ENCODE results near the gene RMI2. TPM values are rescaled to one million over a fixed set of nuclear protein-coding genes. Genes with fewer than 3 reads are reported as not detected.

Gene RMI2
- polyA plus RNA-seq, 1 donor from 2014 or later = 13.8 TPM

DNA sequence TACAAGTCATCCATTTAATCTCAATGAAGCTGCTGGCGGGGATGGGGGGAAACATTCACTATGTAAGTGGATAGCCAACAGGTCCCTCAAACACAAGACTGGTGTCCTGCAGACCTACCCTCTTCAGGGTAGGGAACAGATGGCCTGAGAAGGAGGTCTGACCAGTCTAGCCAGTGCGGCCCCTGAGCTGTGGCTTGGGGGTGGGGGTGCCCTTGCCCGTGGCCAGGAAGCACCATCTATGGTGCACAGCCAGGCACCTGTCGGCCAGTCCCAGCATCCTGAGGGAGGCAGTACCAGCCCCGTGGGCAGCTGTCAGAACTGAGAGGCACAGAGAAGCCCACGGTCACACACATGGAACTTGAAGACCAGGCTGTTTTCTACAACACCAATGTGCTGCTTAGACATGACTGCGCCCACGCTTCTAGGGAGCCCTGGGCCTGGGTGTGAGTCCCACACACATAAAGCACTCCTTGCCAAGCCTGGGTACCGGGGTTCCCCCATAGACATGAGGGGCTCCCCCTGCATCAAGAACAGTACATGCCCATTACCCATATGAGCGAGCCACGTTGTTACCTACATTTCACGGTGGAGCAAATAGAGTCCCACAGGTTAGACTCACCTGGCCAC is 40.9 kb downstream of the RMI2 start:
- no peak overlapping the region for H3K4me3 Mint-ChIP-seq
- peaks cover 2% of the 10 kb centered on the region for H3K27me3 Mint-ChIP-seq
- H3K27ac Mint-ChIP-seq = no peak overlapping the region

DNA sequence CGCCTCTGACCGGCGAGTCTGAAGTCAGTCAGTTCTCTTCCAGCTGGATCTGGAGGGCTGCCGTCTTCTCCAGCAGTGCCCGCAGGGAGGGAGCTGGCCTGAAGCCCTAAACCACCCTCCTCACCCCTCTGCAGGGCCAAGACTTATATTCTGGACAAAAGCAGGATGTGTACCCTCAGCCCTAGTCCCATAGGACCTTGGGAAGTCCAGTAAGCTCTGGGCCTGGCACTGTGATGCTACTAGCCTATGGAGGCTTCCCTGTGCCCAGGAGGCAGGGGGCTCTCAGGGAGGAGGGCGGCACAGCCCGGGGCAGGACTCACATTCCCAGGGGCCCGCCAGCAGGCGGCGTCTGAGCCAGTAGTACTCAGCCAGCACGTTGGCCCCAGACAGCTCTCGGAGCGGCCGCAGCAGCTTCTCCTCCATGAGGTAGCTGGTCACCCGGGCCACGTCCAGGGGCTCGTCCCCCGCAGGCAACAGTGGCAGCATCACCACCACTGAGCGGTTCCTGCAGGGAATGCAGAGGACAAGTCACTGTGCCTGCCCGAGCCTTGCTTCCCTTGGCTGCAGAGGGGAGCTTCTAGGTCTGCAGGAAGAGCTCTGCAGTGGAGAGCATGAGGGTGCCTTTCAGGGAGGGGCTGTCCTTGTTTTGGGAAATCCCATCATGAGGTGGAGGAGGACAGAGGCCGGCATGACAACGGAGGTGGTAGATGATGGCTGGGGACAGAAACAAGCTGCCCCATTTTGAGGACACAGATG is 41.7 kb downstream of the RMI2 start:
- Mint-ChIP-seq H3K27me3 (no peaks in the 10 kb centered on the region), H3K4me1 (peaks cover 0 to 3% (median 0%) of the 10 kb centered on the region in 3 donors), H3K27ac (peak overlapping the region in 1 of 3 donors; percentile 67), H3K9me3 (no peaks in the 10 kb centered on the region), H3K36me3 (no peaks in the 10 kb centered on the region), H3K4me3 (no peak overlapping the region)

More for the DNA sequence above, 40.9 kb downstream of the RMI2 start:
- Mint-ChIP-seq H3K4me1 (peaks cover 0 to 7% (median 0%) of the 10 kb centered on the region in 3 donors), H3K9me3 (no peaks in the 10 kb centered on the region), H3K36me3 (no peaks in the 10 kb centered on the region)

DNA sequence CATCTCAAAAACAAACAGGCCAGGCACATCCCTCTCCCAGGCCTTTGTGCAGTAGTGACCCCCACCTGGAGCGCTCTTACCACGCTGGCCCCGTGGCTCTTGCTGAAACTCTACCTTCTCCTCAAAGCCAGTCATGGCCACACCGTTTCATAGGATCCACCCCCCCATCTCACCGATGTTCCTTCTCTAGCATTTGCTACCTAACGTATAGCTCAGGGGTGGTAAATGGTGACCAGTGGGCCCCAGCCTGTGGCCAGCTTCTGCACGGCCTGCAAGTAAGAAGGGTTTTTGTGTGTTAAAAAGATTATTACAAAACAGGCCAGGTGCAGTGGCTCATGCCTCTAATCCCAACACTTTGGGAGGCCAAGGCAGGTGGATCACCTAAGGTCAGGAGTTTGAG is 43.8 kb downstream of the RMI2 start:
- Mint-ChIP-seq H3K4me1 (peaks cover 0 to 3% (median 0%) of the 10 kb centered on the region in 3 donors), H3K36me3 (no peaks in the 10 kb centered on the region), H3K27me3 (no peaks in the 10 kb centered on the region), H3K27ac (no peak overlapping the region), H3K9me3 (no peaks in the 10 kb centered on the region), H3K4me3 (no peak overlapping the region)

DNA sequence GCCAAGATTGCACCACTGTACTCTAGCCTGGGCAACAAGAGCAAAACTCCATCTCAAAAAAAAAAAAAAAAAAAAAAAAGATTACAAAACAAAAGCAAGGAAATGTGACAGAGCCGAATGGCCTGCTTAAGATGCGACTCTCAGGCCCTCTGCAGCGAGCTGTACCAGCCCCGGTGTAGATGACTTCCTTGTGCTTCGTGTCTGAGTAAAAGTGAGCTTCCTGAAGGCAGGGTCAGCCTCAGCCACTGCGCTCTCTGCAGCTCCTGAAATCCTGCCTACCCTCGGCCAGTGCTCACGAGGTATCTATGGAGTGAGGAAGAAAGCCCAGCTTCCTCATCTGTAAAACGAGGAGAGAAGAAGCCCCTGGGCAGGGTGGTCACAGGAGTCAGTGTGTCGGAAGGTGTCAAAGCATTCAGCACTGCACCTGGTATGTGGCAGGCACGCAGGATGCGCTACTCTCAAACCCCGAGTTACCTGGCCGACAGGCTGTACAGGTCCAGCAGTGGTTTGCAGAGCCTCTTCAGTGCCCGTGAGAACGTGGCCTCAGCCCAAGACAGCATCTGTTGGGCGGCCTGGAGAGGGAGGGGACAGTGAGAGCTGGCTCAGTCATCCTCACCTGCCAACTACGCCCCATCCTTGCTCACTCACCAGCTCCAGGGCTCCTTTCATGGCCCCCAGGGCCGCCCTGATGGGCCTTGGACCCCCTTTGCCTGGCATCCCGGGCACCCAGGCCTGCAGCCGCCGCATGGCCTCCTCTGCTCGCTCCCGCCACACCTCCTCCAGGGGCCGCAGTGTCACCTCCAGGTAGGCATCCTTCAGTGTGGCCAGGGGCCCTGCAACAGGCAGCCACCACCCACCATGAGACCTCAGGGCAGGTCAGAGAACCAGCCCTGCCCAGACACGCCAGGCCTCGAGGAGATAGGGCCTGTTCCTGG is 44.6 kb downstream of the RMI2 start:
- Mint-ChIP-seq H3K36me3 (no peaks in the 10 kb centered on the region), H3K4me1 (peaks cover 0 to 3% (median 0%) of the 10 kb centered on the region in 3 donors), H3K27me3 (no peaks in the 10 kb centered on the region), H3K4me3 (no peak overlapping the region), H3K27ac (no peak overlapping the region), H3K9me3 (no peaks in the 10 kb centered on the region)

DNA sequence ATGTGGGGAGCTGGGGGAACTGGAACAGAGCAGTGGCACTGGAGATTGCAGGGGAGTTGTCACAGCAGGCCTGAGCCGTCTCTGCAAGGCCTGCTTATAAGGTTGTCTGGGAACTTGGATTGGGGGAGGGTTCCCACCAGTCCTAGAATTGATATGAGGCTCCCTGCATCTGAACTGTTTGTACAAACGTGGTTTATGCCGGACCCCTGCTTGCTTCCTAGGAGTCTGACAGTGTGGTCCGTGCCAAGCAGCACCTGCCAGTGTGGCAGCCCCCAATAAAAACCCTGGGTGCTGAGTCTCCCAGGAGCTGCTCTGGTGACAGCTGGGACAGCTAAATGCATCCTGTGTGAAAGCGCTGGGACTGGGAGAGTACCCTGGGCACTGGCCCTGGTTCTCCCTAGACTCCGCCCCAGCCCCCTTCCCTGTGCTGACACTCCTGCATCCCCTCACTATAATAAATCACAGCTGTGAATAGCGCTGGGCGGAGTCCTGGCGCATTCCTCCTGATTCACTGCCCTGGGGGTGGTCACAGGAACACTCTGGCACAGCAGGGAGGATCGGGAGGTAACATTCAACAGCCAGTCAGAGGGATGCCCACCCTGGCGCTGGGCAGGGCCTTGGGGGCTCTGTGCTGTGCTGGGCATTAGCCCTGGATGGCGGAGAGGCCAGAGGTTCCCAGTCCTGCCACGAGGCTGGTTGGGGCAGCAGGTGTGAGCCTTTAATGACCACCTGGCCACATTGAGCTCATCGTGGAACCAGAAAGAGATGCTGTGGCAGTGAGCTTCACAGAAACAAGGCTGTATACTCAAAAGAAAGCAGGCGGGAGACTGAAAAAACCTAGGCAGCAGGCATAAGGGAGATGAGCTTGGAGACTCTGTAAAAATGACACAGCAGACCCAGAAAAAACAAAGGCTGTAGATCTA is 45.6 kb downstream of the RMI2 start:
- H3K4me3 Mint-ChIP-seq = no peak overlapping the region
- no peaks in the 10 kb centered on the region for H3K9me3 Mint-ChIP-seq
- H3K27me3 Mint-ChIP-seq = no peaks in the 10 kb centered on the region
- H3K4me1 Mint-ChIP-seq = peaks cover 0 to 3% (median 0%) of the 10 kb centered on the region in 3 donors
- H3K27ac Mint-ChIP-seq = no peak overlapping the region
- H3K36me3 Mint-ChIP-seq = no peaks in the 10 kb centered on the region

DNA sequence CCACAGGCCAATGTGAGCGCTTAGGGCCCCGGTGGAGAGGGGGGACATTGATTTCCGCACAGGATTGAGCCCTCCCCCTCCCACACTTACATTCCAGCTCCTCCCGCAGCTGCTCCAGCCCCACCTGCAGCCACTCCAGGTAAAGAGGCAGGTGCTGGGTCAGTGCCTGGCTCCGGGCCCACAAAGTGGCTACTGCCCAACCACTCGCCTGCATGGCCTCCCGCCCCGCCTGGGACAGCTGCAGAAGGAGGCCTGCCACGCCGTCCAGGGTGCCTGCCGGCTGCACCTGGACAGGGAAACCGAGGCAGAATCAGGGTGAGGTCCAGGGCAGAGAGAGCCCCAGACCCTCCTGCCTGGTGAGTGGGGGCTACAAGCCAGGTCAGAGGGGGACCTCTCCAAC is 46.3 kb downstream of the RMI2 start:
- Mint-ChIP-seq H3K27ac (no peak overlapping the region), H3K4me3 (no peak overlapping the region), H3K9me3 (no peaks in the 10 kb centered on the region), H3K4me1 (peaks cover 0 to 3% (median 2%) of the 10 kb centered on the region in 3 donors), H3K36me3 (no peaks in the 10 kb centered on the region), H3K27me3 (no peaks in the 10 kb centered on the region)

DNA sequence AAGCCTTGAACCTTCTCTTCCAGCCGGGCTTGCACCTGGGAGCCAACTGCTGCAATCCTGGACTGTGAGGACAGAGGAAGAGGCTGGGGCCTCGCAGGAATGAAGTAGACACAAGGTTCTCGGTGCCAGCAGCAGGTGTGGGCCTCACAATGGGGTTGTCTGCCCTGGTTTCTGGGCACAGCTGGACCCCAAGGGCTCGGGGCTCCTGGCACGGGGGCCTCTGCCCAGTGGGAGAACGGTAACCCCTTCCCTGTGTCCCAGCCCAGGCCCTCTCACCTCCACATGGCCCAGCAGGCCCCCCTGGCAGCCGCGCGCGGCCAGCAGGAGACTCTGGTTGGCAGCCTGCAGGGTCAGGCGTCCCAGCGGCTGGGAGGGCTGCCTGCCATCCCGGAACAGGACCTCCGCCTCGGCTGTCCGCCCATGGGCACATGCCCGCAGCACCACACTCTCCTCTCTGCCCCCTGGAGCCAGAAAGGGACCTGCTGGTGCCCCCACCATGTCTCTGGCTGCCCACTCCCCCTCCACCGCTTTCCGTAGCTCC is 46.9 kb downstream of the RMI2 start:
- Mint-ChIP-seq H3K27me3 (no peaks in the 10 kb centered on the region), H3K4me3 (no peak overlapping the region), H3K36me3 (no peaks in the 10 kb centered on the region), H3K27ac (no peak overlapping the region), H3K9me3 (no peaks in the 10 kb centered on the region), H3K4me1 (peaks cover 0 to 3% (median 2%) of the 10 kb centered on the region in 3 donors)

DNA sequence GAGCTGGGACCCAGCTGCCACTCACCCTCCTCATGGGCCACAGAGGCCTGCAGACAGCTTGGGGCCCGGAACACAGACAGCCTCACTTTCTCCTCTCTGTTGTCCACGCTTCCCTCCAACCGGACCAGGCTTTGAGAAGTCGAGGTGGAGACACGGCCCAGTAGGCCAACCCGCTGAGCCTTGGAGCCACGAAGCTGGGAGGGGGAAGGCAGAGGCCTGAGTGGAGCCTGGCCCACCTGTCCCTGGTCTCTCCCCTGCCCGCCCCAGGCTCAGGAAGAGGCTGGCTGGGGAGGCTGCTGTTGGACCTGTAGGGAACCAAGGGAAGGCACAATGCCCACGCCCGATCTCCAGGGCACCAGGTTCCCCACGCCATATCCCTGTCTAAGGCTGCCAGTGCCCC is 48.1 kb downstream of the RMI2 start:
- H3K4me3 Mint-ChIP-seq = no peak overlapping the region
- H3K9me3 Mint-ChIP-seq = no peaks in the 10 kb centered on the region
- no peaks in the 10 kb centered on the region for H3K36me3 Mint-ChIP-seq
- H3K27ac Mint-ChIP-seq = no peak overlapping the region
- H3K4me1 Mint-ChIP-seq = peaks cover 0 to 3% (median 2%) of the 10 kb centered on the region in 3 donors
- no peaks in the 10 kb centered on the region for H3K27me3 Mint-ChIP-seq

DNA sequence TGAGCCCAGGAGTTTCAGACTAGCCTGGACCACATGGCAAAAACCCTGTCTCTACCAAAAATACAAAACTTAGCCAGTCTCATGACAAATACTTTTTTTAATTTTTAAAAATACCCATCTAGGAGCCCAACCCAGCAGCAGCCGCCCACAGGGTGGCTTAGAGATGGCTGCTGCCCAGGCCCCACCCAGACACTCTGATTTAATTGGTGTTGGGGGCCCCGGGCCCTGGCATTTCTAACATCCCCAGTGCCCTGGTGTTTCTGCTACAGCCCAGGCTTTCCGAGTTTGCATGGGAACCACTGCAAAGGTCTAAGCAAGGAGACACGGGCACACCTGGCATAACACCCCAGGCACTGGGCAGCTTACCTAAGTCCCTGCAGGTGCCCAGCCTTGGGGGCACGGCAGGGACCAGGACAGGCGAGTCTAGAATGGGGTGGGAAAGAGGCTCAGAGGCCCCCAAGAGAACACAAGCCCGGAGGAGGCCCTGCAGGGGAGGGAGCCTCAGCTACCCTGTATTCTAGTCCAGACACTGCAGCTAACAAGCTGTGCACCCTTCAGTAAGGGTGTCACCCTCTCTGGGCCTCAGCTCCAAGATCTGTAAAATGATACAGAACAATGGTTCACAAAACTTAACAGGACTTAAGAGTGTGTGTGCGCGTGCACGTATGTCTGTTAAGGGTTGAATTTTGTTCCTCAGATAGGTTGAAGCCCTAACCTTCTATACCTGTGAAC is 48.8 kb downstream of the RMI2 start:
- Mint-ChIP-seq H3K27me3 (no peaks in the 10 kb centered on the region), H3K36me3 (no peaks in the 10 kb centered on the region), H3K9me3 (no peaks in the 10 kb centered on the region), H3K4me1 (peaks cover 0 to 2% (median under 1%) of the 10 kb centered on the region in 3 donors), H3K27ac (no peak overlapping the region), H3K4me3 (no peak overlapping the region)

DNA sequence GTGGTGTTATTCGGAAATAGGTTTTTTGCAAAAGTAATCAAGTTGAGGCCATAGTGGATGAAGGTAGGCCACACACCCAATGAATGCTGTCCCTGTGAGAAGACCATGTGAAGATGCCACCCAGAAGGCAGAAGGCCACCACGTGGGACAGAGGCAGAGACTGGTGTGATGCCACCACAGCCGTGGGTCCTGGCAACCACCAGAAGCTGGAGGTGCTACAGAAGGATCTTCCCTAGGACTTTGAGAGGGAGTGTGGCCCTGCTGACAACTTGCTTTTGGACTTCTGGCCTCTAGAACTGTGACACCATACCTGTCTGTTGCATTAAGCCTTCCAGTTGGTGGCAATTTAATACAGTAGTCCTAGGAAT is 49.3 kb downstream of the RMI2 start:
- Mint-ChIP-seq H3K27me3 (no peaks in the 10 kb centered on the region), H3K36me3 (no peaks in the 10 kb centered on the region), H3K4me1 (peaks cover 0 to 2% (median 0%) of the 10 kb centered on the region in 3 donors), H3K27ac (no peak overlapping the region), H3K4me3 (no peak overlapping the region), H3K9me3 (no peaks in the 10 kb centered on the region)

DNA sequence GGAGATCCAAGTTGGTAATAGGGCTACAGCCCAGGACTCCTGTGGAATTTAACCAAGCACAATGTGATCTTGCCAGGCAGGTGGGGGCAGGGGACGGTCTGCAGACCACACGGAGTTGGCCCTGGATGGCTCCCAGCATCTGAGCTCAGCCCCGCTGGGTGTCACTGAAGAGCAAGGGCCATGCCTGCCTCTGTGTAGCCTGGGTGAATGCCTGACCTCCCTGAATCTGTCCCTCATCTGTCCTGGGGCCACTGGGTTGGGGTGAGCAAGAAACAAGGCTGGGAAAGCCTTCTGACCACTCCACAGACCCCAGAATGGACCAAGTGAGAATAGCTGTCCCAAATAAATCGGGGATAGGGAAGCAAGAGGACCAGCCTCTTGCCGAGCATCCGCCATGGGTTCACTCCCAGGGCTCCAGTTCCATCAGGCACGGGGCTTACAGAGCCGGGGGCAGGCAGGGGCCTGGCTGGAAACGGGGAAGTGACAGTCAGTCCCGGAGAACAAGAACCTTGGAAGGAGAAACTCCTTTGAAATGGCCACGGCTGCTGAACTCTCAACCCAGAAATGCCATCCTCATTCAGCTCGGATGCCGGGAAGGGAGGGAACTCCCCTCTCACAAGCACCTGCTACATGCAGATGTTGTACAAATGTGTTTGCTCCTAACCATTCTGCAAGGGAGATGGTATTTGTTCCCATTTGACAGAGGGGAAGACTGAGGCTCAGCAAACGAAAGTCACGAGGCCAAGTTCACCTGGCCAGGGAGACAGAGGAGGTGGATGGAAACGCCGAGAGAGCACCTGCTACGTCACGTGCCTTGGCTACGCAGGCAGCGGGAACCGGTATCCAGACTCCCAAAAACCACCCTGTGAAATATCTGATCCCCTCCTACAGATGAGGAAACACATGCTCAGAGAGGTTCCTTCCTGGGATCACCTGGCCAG is 50.0 kb downstream of the RMI2 start:
- Mint-ChIP-seq H3K27me3 (no peaks in the 10 kb centered on the region), H3K36me3 (no peaks in the 10 kb centered on the region), H3K4me3 (no peak overlapping the region), H3K4me1 (peaks cover 0 to 2% (median 0%) of the 10 kb centered on the region in 3 donors), H3K9me3 (no peaks in the 10 kb centered on the region), H3K27ac (no peak overlapping the region)

DNA sequence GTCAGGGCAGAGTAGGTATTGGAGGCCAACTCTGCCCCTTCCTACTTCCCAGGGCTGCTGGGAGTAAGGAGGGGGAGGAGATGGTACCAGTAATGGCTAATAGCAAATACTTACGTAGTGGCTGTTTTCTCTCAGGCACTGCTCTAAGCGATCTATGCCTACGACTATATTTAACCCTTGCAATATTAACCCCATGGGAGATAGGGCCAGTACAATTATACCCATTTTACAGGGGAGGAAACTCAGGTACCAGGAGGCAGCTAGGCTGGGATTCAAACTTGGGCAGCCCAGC is 50.6 kb downstream of the RMI2 start:
- Mint-ChIP-seq H3K27ac (no peak overlapping the region), H3K27me3 (no peaks in the 10 kb centered on the region), H3K4me3 (no peak overlapping the region), H3K9me3 (no peaks in the 10 kb centered on the region), H3K36me3 (no peaks in the 10 kb centered on the region), H3K4me1 (peaks cover 0 to 2% (median 0%) of the 10 kb centered on the region in 3 donors)
